GM19452 (cell line): ENCODE measurements around the gene FAM171A2.

Experiments used
- ATAC-seq: cut with Tn5 transposase; IDR thresholded peaks from one replicate; pipeline ENCODE4 v1.9.1; 2021; ENCODE audit not compliant: unreplicated experiment

Gene FAM171A2

GRCh38 chr17:44307387-44308186 is 56.1 kb downstream of the FAM171A2 start:
- no peak for ATAC-seq

DNA sequence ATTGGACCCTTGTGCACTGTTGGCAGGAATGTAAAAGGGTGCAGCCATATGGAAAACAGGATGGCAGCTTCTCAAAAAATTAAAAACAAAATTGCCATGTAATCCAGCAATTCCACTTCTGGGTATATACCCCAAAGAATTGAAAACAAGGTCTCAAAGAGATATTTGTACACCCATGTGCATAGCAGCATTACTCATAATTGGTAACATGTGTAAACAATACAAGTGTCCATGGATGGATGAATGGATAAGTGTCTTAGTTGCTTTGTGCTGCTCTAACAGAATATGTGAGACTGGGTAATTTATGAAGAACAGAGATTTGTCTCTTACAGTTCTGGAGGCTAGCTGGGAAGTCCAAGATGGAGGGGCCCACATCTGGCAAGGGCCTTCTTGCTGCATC is 59.0 kb downstream of the FAM171A2 start:
- ATAC-seq = no peak
